HG03558 (cell line): ENCODE results near the gene ATP2A3.
"Not testable (repeated sequence)": the region's sequence is repeated elsewhere in the genome, so short reads cannot be mapped to it uniquely, and the experiment has no call there.

Source experiments
- ATAC-seq: cut with Tn5 transposase; IDR thresholded peaks from one replicate; pipeline ENCODE4 v1.9.1; 2021; ENCODE audit warnings: moderate number of reproducible peaks; ENCODE audit not compliant: unreplicated experiment; ENCODE audit errors: extremely low read depth

ATP2A3 gene

GRCh38 chr17:3957735-3958599 lies 6.3 kb downstream of the ATP2A3 start:
- no peak for ATAC-seq

GRCh38 chr17:3956983-3957382 lies 7.3 kb downstream of the ATP2A3 start:
- ATAC-seq = no peak

GRCh38 chr17:3956327-3956957 lies 7.8 kb downstream of the ATP2A3 start:
- no peak for ATAC-seq

GRCh38 chr17:3955673-3955988 lies 8.6 kb downstream of the ATP2A3 start:
- ATAC-seq = no peak

- no peak for ATAC-seq
Observed at GRCh38 chr17:3954976-3955672, 9.1 kb downstream of the ATP2A3 start.

- no peak for ATAC-seq
Observed at GRCh38 chr17:3954086-3954485, 10.2 kb downstream of the ATP2A3 start.

- ATAC-seq = no peak
Observed at GRCh38 chr17:3953542-3953941, 10.7 kb downstream of the ATP2A3 start.

- ATAC-seq = no peak
Observed at GRCh38 chr17:3952186-3952585, 12.1 kb downstream of the ATP2A3 start.

GRCh38 chr17:3951420-3951819 lies 12.8 kb downstream of the ATP2A3 start:
- no peak for ATAC-seq

GRCh38 chr17:3951003-3951402 lies 13.2 kb downstream of the ATP2A3 start:
- no peak for ATAC-seq

GRCh38 chr17:3950584-3950983 lies 13.7 kb downstream of the ATP2A3 start:
- ATAC-seq = no peak

- no peak for ATAC-seq
Observed at GRCh38 chr17:3949418-3949817, 14.8 kb downstream of the ATP2A3 start.

GRCh38 chr17:3948551-3948950 lies 15.7 kb downstream of the ATP2A3 start:
- ATAC-seq = not testable (repeated sequence)

- no peak for ATAC-seq
Observed at GRCh38 chr17:3947318-3947810, 16.9 kb downstream of the ATP2A3 start.

- no peak for ATAC-seq
Observed at GRCh38 chr17:3946711-3947235, 17.5 kb downstream of the ATP2A3 start.

- no peak for ATAC-seq
Observed at GRCh38 chr17:3944485-3945388, 19.5 kb downstream of the ATP2A3 start.

GRCh38 chr17:3943240-3943891 lies 20.9 kb downstream of the ATP2A3 start:
- no peak for ATAC-seq

- no peak for ATAC-seq
Observed at GRCh38 chr17:3940965-3941698, 23.1 kb downstream of the ATP2A3 start.

GRCh38 chr17:3937359-3937758 lies 26.9 kb downstream of the ATP2A3 start:
- ATAC-seq = no peak
